ENCODE results near the gene SNIP1.
"Not testable (repeated sequence)": the region's sequence is repeated elsewhere in the genome, so short reads cannot be mapped to it uniquely, and the experiment has no call there.

SNIP1 gene

DNA sequence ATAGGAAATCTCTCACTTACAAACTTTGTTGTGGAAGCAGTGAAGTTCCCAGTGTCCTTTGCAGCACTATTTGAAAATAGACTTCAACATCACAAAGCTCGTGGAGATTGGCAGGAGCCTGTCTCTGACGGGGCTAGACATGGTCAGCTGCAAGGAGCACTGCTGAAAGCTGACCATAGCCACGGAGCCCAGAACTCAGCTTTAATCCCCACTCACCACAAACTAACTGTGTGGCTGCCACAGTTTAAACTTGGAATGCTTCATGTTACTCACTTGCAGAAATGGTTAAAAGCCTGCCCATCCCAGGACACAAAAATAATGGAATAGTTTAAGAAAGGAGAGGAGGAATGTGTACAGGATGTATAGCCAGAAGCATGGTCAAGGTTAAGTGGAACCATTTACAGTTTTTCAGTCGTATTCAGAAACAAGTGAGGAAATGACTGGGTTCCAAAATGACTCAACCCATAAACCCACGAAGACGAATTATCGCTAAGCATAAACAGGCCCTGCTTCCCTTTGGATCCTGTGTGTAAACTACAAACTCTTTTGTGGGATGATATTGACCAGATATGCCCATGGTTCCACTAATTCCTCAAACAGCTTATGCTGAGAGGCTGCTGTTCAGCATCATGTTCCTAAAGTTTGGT lies 20.9 kb upstream of the SNIP1 start:
- DNase-seq (ENCODE audit: low read depth) = peak; percentile 75
- Histone ChIP-seq H3K9me3 (ENCODE audit: control insufficient read depth, low read length) (no peaks in the 10 kb centered on the region), H3K36me3 (ENCODE audit: control insufficient read depth, insufficient read depth, low read length, severe bottlenecking) (peaks cover 86% of the 10 kb centered on the region)

DNA sequence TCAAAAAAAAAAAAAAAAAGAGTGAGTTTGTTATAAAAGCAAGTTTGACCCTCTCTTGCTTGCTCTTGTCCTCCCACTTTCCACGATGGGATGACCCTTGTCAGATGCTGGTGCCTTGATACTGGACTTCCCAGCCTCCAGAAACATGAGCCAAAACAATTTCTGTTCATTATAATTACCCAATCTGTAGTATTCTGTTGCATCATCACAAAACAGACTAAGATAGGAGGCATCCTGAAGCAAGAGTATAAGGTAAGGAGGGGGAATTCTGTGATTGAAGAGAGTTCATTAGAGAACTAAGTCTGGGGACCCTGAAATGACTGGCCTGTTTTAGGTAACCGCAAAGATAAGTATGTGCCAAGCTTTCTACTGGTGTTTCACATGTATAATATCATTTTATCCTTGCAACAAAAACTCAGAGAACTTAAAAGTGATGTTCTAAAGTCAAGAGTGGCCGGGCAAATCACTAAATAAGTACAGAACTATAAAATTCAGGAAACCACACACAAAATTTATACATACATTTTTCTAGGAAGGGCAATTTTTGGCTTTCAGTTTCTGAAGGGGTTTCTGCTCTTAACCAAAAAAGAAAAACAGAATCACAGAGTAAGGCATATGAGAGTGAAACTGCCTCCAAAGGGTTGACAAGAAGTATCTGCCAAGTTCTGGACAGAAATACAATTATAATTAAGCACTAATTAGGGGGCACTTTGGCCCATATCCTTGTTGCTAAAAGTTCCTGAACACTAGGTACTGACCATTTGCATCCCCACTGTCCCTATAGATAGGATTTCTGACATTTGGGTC lies 16.6 kb upstream of the SNIP1 start:
- peaks cover 18% of the 10 kb centered on the region for H3K4me1 ChIP-seq (ENCODE audit: control insufficient read depth, insufficient read depth, low read length)
- H3K4me3 ChIP-seq (ENCODE audit: low read length) = no peak overlapping the region
- no peak overlapping the region for H3K9ac ChIP-seq (ENCODE audit: low read length)
- no peak for DNase-seq (ENCODE audit: low read depth)
- H3K27me3 ChIP-seq (replicated peaks; ENCODE audit: control insufficient read depth, insufficient read depth, low read length) = no peaks in the 10 kb centered on the region
- no peaks in the 10 kb centered on the region for H3K9me3 ChIP-seq (ENCODE audit: control insufficient read depth, low read length)
- peaks cover 98% of the 10 kb centered on the region for H3K36me3 ChIP-seq (ENCODE audit: control insufficient read depth, insufficient read depth, low read length, severe bottlenecking)

More for the DNA sequence above, 20.9 kb upstream of the SNIP1 start:
- Histone ChIP-seq H3K27me3 (replicated peaks; ENCODE audit: control insufficient read depth, insufficient read depth, low read length) (no peaks in the 10 kb centered on the region), H3K4me1 (ENCODE audit: control insufficient read depth, insufficient read depth, low read length) (peaks cover 30% of the 10 kb centered on the region), H3K9ac (ENCODE audit: low read length) (peak overlapping the region; percentile 13), H3K4me3 (ENCODE audit: low read length) (no peak overlapping the region)

DNA sequence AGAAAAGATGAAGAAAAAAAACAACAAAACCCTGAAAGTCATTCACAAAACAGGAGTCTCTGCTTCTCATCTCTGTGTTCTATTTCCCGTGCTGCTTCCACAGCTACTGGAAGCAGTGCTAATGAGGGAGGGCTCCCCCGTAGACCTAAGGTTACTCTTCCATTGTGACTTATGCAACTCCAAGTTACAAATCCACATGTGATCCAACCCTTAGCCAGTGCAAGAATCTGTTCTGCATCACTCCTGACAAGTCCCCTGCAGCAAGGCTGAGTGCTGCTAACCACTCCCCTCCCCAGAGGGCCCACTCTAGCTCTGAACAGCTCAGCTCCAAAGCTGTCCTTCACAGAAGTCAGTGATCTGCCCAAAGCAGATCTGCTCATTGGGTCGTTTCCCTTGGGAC lies 12.9 kb upstream of the SNIP1 start:
- Histone ChIP-seq H3K36me3 (ENCODE audit: control insufficient read depth, insufficient read depth, low read length, severe bottlenecking) (peaks cover 73% of the 10 kb centered on the region), H3K4me1 (ENCODE audit: control insufficient read depth, insufficient read depth, low read length) (peaks cover 12% of the 10 kb centered on the region), H3K4me3 (ENCODE audit: low read length) (no peak overlapping the region), H3K27me3 (replicated peaks; ENCODE audit: control insufficient read depth, insufficient read depth, low read length) (no peaks in the 10 kb centered on the region), H3K9me3 (ENCODE audit: control insufficient read depth, low read length) (no peaks in the 10 kb centered on the region), H3K9ac (ENCODE audit: low read length) (no peak overlapping the region)
- DNase-seq (ENCODE audit: low read depth) = no peak

DNA sequence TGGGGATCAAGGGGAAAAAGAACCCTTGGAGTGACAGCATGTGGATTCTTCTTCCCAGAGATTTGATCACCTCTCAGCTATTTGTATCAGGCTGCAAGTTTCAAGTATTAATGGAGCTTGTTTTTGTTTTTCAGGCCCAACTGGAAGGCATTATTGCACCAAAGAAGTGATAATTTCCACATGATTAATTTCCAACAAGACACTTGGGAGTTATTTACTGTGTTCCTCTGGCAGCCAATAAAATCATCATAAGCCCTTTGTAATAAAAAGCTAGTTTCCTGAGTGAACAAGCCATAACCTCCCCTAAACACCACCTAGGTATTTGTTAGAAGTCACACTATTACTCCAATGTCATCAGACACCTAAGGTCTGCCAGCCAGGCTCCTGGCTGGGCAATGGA lies 10.8 kb upstream of the SNIP1 start:
- Histone ChIP-seq H3K4me3 (ENCODE audit: low read length) (no peak overlapping the region), H3K9me3 (ENCODE audit: control insufficient read depth, low read length) (no peaks in the 10 kb centered on the region), H3K4me1 (ENCODE audit: control insufficient read depth, insufficient read depth, low read length) (peaks cover 12% of the 10 kb centered on the region), H3K27me3 (replicated peaks; ENCODE audit: control insufficient read depth, insufficient read depth, low read length) (no peaks in the 10 kb centered on the region), H3K36me3 (ENCODE audit: control insufficient read depth, insufficient read depth, low read length, severe bottlenecking) (peaks cover 54% of the 10 kb centered on the region), H3K9ac (ENCODE audit: low read length) (no peak overlapping the region)
- DNase-seq (ENCODE audit: low read depth) = no peak

DNA sequence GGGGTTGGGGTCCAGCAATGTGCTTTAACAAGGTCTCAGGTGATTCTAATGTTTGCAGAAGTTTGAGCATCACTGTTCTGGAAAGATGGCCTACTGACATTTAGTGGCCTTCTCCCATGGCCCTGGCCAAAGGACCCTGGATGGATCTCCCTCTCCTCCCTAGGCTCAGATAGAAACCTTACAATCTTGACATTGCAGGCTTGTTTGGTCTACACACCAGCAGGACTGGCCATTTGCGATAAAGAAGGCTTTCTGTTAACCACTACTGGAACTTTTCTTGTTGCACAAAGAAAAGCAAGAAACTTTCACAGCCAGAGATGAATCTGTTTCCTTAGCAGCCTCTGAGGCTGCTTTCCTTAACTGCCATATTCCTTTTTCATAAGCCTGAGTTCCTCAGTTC lies 8.9 kb upstream of the SNIP1 start:
- H3K36me3 ChIP-seq (ENCODE audit: control insufficient read depth, insufficient read depth, low read length, severe bottlenecking) = peaks cover 35% of the 10 kb centered on the region
- H3K9me3 ChIP-seq (ENCODE audit: control insufficient read depth, low read length) = no peaks in the 10 kb centered on the region
- H3K27me3 ChIP-seq (replicated peaks; ENCODE audit: control insufficient read depth, insufficient read depth, low read length) = no peaks in the 10 kb centered on the region

DNA sequence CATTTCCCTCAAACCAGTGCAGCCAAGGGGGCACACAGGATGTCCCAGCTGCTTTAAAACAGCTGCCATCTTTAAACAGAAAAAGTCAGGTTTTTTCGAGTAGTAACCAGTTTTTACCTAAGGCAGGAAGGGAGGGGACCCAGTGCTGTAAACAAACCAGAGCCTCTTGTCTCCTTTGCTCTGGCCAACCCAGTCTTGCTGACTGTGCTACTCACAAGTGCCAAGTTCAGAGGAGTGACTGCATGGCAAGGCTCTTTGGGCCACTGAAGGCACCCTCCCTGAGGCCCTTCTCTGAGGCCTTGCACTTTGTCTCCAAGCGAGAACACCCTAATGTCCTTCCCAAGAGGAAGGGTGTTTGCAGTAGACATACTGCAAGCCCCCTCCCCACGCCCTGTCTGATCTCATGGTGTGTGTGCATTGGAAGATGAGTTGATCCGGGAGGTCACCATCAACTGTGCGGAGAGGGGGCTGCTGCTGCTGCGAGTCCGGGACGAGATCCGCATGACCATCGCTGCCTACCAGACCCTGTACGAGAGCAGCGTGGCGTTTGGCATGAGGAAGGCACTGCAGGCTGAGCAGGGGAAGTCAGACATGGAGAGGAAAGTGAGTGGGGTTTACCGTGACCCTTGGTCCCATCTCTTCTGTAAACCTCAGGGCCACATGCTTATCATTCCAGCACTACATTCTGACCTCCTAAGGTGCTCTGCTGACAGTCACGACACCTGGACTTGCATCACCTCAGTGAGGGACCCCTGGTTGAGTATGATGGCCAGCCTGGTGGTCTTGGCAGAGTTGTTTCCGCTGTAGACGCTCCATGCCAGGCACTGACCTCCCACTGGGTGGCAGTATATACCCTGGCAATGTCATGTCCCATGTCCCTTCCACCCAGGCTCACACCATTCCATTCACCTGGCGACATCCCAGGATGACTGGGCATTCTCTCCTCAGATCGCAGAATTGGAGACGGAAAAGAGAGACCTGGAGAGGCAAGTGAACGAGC lies 7.3 kb upstream of the SNIP1 start:
- H3K36me3 ChIP-seq (ENCODE audit: control insufficient read depth, insufficient read depth, low read length, severe bottlenecking) = peaks cover 19% of the 10 kb centered on the region
- H3K27me3 ChIP-seq (replicated peaks; ENCODE audit: control insufficient read depth, insufficient read depth, low read length) = no peaks in the 10 kb centered on the region
- peak; percentile 41 for DNase-seq (ENCODE audit: low read depth)
- H3K4me3 ChIP-seq (ENCODE audit: low read length) = no peak overlapping the region
- no peaks in the 10 kb centered on the region for H3K9me3 ChIP-seq (ENCODE audit: control insufficient read depth, low read length)
- no peak overlapping the region for H3K9ac ChIP-seq (ENCODE audit: low read length)
- peaks cover 7% of the 10 kb centered on the region for H3K4me1 ChIP-seq (ENCODE audit: control insufficient read depth, insufficient read depth, low read length)

More for the DNA sequence above, 8.9 kb upstream of the SNIP1 start:
- no peak overlapping the region for H3K9ac ChIP-seq (ENCODE audit: low read length)
- peaks cover 12% of the 10 kb centered on the region for H3K4me1 ChIP-seq (ENCODE audit: control insufficient read depth, insufficient read depth, low read length)
- H3K4me3 ChIP-seq (ENCODE audit: low read length) = no peak overlapping the region
- no peak for DNase-seq (ENCODE audit: low read depth)

DNA sequence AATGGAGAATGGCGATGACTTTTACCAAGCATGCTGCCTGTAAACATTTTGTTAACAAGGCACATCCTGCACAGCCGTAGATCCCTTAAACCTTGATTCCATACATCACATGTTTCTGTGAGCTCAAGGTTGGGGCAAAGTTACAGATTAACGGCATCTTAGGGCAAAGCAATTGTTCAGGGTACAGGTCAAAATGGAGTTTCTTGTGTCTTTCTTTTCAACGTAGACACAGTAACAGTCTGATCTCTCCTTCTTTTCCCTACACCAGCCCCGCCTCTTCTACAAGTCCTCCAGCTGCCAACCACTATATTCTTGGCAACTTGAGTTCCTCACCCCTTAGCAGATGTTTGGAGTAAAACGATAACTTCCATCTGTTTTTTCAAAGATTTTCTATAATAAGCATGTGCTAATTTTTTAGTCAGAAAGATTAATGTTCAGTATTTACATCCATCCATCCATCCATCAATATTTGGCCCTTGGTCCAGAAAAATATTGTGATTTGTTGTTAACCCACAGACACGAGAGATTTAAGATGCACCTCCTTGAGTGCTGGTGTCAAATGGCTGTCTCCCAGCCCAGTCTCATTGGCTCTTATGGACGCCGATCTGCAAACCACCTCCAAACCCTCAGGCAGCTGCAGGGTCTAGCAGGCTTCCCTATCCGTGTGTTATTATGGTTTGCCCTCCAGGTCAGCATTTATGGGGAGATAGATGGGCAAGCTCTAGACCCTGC lies 6.5 kb upstream of the SNIP1 start:
- Histone ChIP-seq H3K9ac (ENCODE audit: low read length) (no peak overlapping the region), H3K27me3 (replicated peaks; ENCODE audit: control insufficient read depth, insufficient read depth, low read length) (no peaks in the 10 kb centered on the region), H3K36me3 (ENCODE audit: control insufficient read depth, insufficient read depth, low read length, severe bottlenecking) (peaks cover 11% of the 10 kb centered on the region), H3K9me3 (ENCODE audit: control insufficient read depth, low read length) (no peaks in the 10 kb centered on the region), H3K4me1 (ENCODE audit: control insufficient read depth, insufficient read depth, low read length) (peaks cover 11% of the 10 kb centered on the region), H3K4me3 (ENCODE audit: low read length) (no peak overlapping the region)
- no peak for DNase-seq (ENCODE audit: low read depth)

DNA sequence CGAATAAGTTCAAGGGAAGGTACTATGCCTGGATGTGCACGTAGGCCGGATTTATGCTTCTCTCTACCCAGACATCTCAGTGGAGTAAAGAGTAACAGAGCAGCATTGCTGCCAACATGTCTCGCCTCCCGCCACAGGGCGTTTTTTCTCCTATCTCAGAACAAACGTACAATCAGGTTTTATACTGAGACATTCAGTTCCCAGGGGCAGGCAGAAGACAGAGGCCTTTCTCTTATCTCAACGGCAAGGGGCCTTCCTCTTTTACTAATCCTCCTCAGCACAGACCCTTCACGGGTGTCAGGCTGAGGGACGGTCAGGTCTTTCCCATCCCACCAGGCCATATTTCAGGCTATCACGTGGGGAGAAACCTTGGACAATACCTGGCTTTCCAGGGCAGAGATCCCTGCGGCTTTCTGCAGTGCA lies 5.9 kb upstream of the SNIP1 start:
- peaks cover 11% of the 10 kb centered on the region for H3K4me1 ChIP-seq (ENCODE audit: control insufficient read depth, insufficient read depth, low read length)
- not testable (repeated sequence) for DNase-seq (ENCODE audit: low read depth); H3K9ac ChIP-seq (ENCODE audit: low read length); H3K27me3 ChIP-seq (replicated peaks; ENCODE audit: control insufficient read depth, insufficient read depth, low read length); H3K36me3 ChIP-seq (ENCODE audit: control insufficient read depth, insufficient read depth, low read length, severe bottlenecking); H3K9me3 ChIP-seq (ENCODE audit: control insufficient read depth, low read length); H3K4me3 ChIP-seq (ENCODE audit: low read length)

DNA sequence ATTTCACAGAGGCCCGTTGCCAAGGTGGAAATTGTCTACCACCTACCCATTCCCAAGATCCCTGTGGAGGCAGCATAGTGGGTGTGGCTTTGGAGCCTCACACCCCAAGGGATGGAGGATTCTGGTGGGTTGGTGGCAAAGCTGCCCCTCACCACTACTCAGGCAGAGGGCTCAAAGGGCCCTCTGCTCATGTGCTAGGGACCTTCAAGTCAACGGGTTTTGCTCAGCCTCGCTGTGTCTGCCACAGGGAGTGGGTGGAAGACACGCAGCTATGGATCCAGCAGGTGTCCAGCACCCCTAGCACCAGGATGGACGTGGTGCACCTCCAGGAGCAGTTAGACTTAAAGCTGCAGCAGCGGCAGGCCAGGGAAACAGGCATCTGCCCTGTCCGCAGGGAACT lies 5.0 kb upstream of the SNIP1 start:
- Histone ChIP-seq H3K36me3 (ENCODE audit: control insufficient read depth, insufficient read depth, low read length, severe bottlenecking) (no peaks in the 10 kb centered on the region), H3K9ac (ENCODE audit: low read length) (no peak overlapping the region), H3K9me3 (ENCODE audit: control insufficient read depth, low read length) (no peaks in the 10 kb centered on the region), H3K4me3 (ENCODE audit: low read length) (no peak overlapping the region), H3K4me1 (ENCODE audit: control insufficient read depth, insufficient read depth, low read length) (peaks cover 6% of the 10 kb centered on the region), H3K27me3 (replicated peaks; ENCODE audit: control insufficient read depth, insufficient read depth, low read length) (no peaks in the 10 kb centered on the region)
- DNase-seq (ENCODE audit: low read depth) = no peak

DNA sequence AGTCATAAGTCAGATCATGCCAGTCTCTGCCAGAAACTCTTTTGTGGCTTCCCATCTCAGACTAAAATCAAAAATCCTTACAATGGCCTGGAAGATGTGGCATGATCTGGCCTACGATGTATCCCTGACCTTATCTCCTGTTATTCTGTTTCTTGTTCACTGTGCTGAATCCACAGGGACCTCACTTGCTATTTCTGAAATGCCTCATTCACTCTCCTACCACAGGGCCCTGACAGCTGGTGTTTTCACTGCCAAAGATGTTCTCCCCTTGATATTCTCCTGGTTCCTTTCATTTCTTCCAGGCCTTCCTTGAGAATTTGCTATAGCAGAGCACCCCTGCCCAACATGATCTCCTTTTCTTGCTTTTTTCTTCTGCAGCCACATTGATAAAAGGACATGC lies 4.3 kb upstream of the SNIP1 start:
- Histone ChIP-seq H3K4me3 (ENCODE audit: low read length) (no peak overlapping the region), H3K27me3 (replicated peaks; ENCODE audit: control insufficient read depth, insufficient read depth, low read length) (no peaks in the 10 kb centered on the region), H3K4me1 (ENCODE audit: control insufficient read depth, insufficient read depth, low read length) (peaks cover 8% of the 10 kb centered on the region), H3K36me3 (ENCODE audit: control insufficient read depth, insufficient read depth, low read length, severe bottlenecking) (no peaks in the 10 kb centered on the region), H3K9me3 (ENCODE audit: control insufficient read depth, low read length) (no peaks in the 10 kb centered on the region), H3K9ac (ENCODE audit: low read length) (no peak overlapping the region)
- DNase-seq (ENCODE audit: low read depth) = no peak

All from adipocyte (in vitro differentiated cells).